Lower leg skin (tissue), 4 donors: ENCODE results near the gene AFAP1L1. TPM values are rescaled to one million over a fixed set of nuclear protein-coding genes. Genes with fewer than 3 reads are reported as not detected.
A peak's percentile ranks its signal among the peaks of the same experiment; 100 is the strongest.

ENCODE experiments used
- DNase-seq, 2 donors: peaks; one replicate each; pipeline ENCODE4 v3.0.0-alpha.2; 2019; ENCODE audit warnings: low spot score in 2 of 2
- H3K4me3 ChIP-seq: fragments of 200-600 bp; sonication (generic); 2 replicates; pipeline ENCODE4 v1.5.1; 2017; ENCODE audit warnings: mild to moderate bottlenecking, low read depth; ENCODE audit not compliant: poor library complexity, severe bottlenecking
- CTCF ChIP-seq, 3 donors: fragments of 450-650 bp; IDR thresholded peaks; one replicate each; pipeline ENCODE4 v1.5.1; 2016; ENCODE audit warnings: antibody characterized with exemption in 3 of 3, mild to moderate bottlenecking in 3 of 3, moderate library complexity in 2 of 3
- POLR2A ChIP-seq, 2 donors: fragments of 450-650 bp; IDR thresholded peaks; one replicate each; pipeline ENCODE4 v1.6.1; 2016 to 2017; ENCODE audit warnings: antibody characterized with exemption in 2 of 2, mild to moderate bottlenecking in 1 of 2, moderate library complexity in 1 of 2
- WGBS, 2 donors: methylation state at CpG; one replicate each; pipeline ENCODE4 v1.1.5; 2018; 5-methylcytosine and 5-hydroxymethylcytosine counted together
- intact Hi-C: fragments of 100-400 bp; cut with DNase I; formaldehyde crosslinking; loops from one replicate; pipeline ENCODE4 v1.15.0; 2023; ENCODE audit warnings: low total_unique reads
- total RNA-seq, 4 donors: library from RNA; depleted of rRNA; stranded (reverse); fragments of >200 nt; gene quantifications; one replicate each; pipeline ENCODE4 v1.1.0, GENCODE V29; 2016

AFAP1L1 gene
- total RNA-seq, 4 donors from 2014 or later, result 6.3 to 10.8 (median 8.0) TPM

- WGBS, 2 donors, result 96 to 97% methylated on average over 3 of the region's 3 CpGs
- no peak overlapping the region for H3K4me3 ChIP-seq
- intact Hi-C loops, result loop anchor here (5.0 kb wide), 1 partner anchor 56 kb away; no protein-coding TSS in a partner anchor
- TF ChIP-seq CTCF (IDR thresholded peaks at IDR 0.05) (no peak), POLR2A (IDR thresholded peaks at IDR 0.05) (no peak)
- DNase-seq, result peak in 1 of 2 donors; percentile 23
Measured at GRCh38 chr5:149372932-149373331, 101.3 kb downstream of the AFAP1L1 start.

DNA sequence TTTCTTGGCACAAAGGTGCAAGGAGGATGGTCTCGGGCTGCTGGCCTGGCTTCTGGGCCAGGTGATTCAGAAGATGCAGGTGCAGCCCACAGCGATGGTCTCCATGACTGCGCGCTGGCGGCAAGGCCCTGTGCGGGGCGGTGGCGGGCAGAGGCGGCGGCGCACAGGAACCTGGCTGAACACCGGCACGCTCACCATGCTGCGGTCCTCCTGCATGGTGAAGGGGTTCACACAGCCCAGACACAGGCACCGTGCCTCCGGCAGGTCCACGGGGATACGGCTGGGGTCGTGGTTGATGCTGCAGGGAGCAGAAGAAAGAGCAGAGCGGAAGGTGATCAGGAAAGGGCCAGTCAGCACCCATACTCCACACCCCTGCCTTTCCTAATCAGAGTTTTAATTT, 102.6 kb downstream of the AFAP1L1 start:
- WGBS, 2 donors, result 94 to 99% methylated on average over 20 of the region's 20 CpGs
- TF ChIP-seq CTCF (IDR thresholded peaks at IDR 0.05) (no peak), POLR2A (IDR thresholded peaks at IDR 0.05) (no peak)
- no peak overlapping the region for H3K4me3 ChIP-seq
- DNase-seq, result peak in 1 of 2 donors; percentile 56
- intact Hi-C loops, result loop anchor here (5.0 kb wide), 1 partner anchor 57 kb away; no protein-coding TSS in a partner anchor

DNA sequence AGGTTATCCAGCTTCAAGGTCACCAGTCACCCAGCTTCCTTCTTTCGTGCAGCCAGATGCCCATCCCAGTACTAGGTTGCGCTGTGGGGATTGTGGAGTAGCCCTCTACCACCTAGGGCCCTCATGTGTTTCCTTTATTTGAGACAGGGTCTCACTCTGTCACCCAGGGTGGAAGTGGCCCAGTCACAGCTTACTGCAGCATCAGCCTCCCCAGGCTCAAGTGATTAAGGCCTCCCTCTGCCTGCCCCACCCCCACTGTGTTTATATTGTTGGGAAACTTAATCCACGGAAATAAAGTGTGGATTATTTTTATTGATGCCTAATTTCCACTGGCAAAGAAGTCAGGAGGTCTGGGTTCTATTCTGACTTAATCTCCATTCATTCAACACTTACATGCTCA, 103.1 kb downstream of the AFAP1L1 start:
- no peak overlapping the region for H3K4me3 ChIP-seq
- WGBS, 2 donors, result 80% methylated on average over 3 of the region's 3 CpGs
- intact Hi-C loops, result loop anchor here (5.0 kb wide), 1 partner anchor 58 kb away; no protein-coding TSS in a partner anchor
- no peak for TF ChIP-seq POLR2A (IDR thresholded peaks at IDR 0.05)
- TF ChIP-seq CTCF (IDR thresholded peaks at IDR 0.05), result no peak
- DNase-seq, result peak in 1 of 2 donors; percentile 15

GRCh38 chr5:149375434-149375833, 103.8 kb downstream of the AFAP1L1 start:
- DNase-seq, result peak in 1 of 2 donors; percentile 62
- 89 to 96% methylated on average over 6 of the region's 6 CpGs for WGBS, 2 donors
- TF ChIP-seq CTCF (IDR thresholded peaks at IDR 0.05) (no peak), POLR2A (IDR thresholded peaks at IDR 0.05) (no peak)
- intact Hi-C loops, result no loop called here
- H3K4me3 ChIP-seq, result no peak overlapping the region

GRCh38 chr5:149376104-149376503, 104.4 kb downstream of the AFAP1L1 start:
- peak in 1 of 2 donors; percentile 58 for DNase-seq
- TF ChIP-seq CTCF (IDR thresholded peaks at IDR 0.05), result no peak
- no peak for TF ChIP-seq POLR2A (IDR thresholded peaks at IDR 0.05)
- H3K4me3 ChIP-seq, result no peak overlapping the region
- intact Hi-C loops, result no loop called here
- 94 to 98% methylated on average over 12 of the region's 12 CpGs for WGBS, 2 donors
